ENCODE results near the gene NEDD9.

Gene NEDD9

GRCh38 chr6:11198663-11199603 is 33.5 kb downstream of the NEDD9 start:
- Mint-ChIP-seq H3K4me1 (ENCODE audit: low read depth) (peaks cover 45% of the 10 kb centered on the region), H3K27ac (peak overlapping the region; percentile 25), H3K4me3 (peak overlapping the region; percentile 27), H3K9me3 (ENCODE audit: low read depth) (no peaks in the 10 kb centered on the region), H3K36me3 (peaks cover 36% of the 10 kb centered on the region), H3K27me3 (no peaks in the 10 kb centered on the region)

GRCh38 chr6:11197850-11198249 is 34.6 kb downstream of the NEDD9 start:
- Mint-ChIP-seq H3K27ac (no peak overlapping the region), H3K36me3 (peaks cover 31% of the 10 kb centered on the region), H3K4me3 (no peak overlapping the region), H3K4me1 (ENCODE audit: low read depth) (peaks cover 36% of the 10 kb centered on the region), H3K9me3 (ENCODE audit: low read depth) (no peaks in the 10 kb centered on the region), H3K27me3 (no peaks in the 10 kb centered on the region)

GRCh38 chr6:11197175-11197536 is 35.3 kb downstream of the NEDD9 start:
- Mint-ChIP-seq H3K27me3 (no peaks in the 10 kb centered on the region), H3K36me3 (peaks cover 31% of the 10 kb centered on the region), H3K4me3 (no peak overlapping the region), H3K27ac (no peak overlapping the region), H3K9me3 (ENCODE audit: low read depth) (no peaks in the 10 kb centered on the region), H3K4me1 (ENCODE audit: low read depth) (peaks cover 33% of the 10 kb centered on the region)

GRCh38 chr6:11196511-11197174 is 35.8 kb downstream of the NEDD9 start:
- Mint-ChIP-seq H3K27ac (peak overlapping the region; percentile 28), H3K4me1 (ENCODE audit: low read depth) (peaks cover 28% of the 10 kb centered on the region), H3K4me3 (no peak overlapping the region), H3K9me3 (ENCODE audit: low read depth) (no peaks in the 10 kb centered on the region), H3K27me3 (no peaks in the 10 kb centered on the region), H3K36me3 (peaks cover 30% of the 10 kb centered on the region)

DNA sequence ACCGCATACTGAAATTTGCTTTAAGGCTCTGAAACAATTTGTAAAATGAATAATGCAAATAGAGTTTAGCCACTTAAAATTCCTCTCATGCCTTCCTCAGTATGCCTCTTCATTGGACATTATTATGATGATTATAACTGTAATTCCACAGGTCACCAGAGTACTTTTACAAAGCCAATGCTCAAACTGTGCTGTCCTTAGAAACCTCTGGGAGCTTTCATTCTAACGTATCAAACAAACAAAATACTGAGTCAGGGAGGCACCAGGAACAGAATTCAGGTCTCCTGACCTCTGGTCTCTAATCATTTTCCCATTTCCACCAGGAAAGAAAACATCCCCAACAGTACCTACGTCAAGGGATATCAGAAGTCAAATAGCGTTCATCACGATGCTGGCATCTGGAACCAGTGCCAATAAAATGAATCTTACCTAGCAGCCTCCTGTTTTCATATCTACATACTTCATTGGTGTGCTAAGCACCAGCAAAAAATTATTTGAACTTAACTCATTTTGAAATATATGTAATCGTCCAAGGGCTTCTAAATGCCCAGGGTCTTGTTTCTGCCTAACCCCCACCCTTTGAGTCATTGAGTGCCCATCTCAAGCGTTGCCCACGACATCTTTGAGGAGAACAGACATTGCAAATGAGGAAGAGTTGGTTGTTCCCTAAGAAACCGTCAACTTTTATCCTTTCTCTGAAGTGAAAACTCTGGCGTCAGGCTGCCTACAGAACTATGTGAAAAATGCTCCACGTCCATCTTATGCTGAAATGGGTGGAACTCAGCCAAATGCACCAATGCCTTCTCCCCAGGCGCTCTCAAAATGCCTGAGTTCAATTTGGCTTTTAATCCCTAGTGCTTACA is 37.9 kb downstream of the NEDD9 start:
- Mint-ChIP-seq H3K36me3 (peaks cover 25% of the 10 kb centered on the region), H3K9me3 (ENCODE audit: low read depth) (no peaks in the 10 kb centered on the region), H3K27ac (no peak overlapping the region), H3K4me1 (ENCODE audit: low read depth) (peaks cover 16% of the 10 kb centered on the region), H3K4me3 (no peak overlapping the region), H3K27me3 (no peaks in the 10 kb centered on the region)

DNA sequence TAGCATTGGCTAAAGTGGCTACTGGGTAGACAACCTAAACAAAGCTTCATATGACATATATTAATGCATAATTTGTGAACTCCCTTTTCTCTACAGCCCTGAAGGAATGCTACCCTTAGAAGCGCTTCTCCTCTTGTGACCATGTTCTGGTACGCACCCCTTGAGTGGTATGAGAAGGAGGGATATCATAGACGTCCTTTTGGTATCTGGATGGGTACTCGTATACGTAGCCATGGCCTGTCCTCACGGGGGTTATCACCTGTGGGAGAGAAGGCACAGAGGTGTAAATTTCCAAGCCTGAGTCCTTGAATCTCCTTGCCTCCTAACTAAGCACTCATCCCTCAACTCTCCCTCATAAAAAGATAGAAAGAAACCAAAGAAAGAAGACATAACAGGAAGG is 39.0 kb downstream of the NEDD9 start:
- no peak overlapping the region for H3K4me3 Mint-ChIP-seq
- H3K36me3 Mint-ChIP-seq, result peaks cover 22% of the 10 kb centered on the region
- H3K4me1 Mint-ChIP-seq (ENCODE audit: low read depth), result peaks cover 4% of the 10 kb centered on the region
- H3K9me3 Mint-ChIP-seq (ENCODE audit: low read depth), result no peaks in the 10 kb centered on the region
- H3K27ac Mint-ChIP-seq, result no peak overlapping the region
- no peaks in the 10 kb centered on the region for H3K27me3 Mint-ChIP-seq

- Mint-ChIP-seq H3K27me3 (no peaks in the 10 kb centered on the region), H3K4me3 (no peak overlapping the region), H3K4me1 (ENCODE audit: low read depth) (peaks cover 1% of the 10 kb centered on the region), H3K27ac (no peak overlapping the region), H3K36me3 (peaks cover 29% of the 10 kb centered on the region), H3K9me3 (ENCODE audit: low read depth) (no peaks in the 10 kb centered on the region)
Measured at GRCh38 chr6:11192167-11192566, 40.3 kb downstream of the NEDD9 start.

GRCh38 chr6:11190625-11191245 is 41.7 kb downstream of the NEDD9 start:
- Mint-ChIP-seq H3K27me3 (no peaks in the 10 kb centered on the region), H3K36me3 (peaks cover 34% of the 10 kb centered on the region), H3K4me3 (no peak overlapping the region), H3K27ac (no peak overlapping the region), H3K9me3 (ENCODE audit: low read depth) (no peaks in the 10 kb centered on the region), H3K4me1 (ENCODE audit: low read depth) (no peaks in the 10 kb centered on the region)

DNA sequence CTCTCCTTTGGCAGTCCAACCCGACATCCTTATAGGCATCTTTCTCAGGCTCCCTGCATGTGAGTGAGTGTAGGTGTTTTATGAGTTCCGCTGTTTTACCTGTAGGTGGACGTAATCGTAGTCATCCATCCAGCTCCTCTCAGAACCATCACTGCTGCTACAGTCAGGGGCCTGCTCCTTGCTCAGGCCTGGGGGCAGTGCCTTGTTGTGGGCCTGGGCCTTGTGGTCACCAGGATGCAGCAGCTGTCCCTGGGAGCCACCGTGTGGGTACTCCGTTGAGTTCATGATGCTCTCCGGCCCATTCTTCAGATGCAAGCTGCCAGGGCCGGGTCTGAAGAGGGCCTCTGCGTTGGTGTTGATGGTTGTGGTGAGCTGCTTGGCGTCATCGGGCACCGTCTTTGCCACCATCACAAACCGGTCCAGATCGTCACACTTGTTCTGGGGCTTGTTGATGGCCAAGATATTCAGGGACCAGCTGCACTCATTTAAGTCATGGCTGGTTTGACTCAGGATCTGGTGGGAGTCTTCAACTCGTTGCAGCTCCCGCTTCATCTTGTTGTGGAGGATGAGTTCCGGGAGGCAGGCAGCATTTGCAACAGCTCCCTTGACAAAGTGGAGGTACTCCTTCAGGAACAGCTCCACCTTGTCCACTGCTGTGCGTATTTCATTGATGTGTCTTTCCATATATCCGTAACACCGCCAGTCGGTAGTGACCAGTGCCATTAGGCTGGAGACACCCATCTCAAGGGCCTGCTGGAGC is 42.4 kb downstream of the NEDD9 start:
- H3K4me3 Mint-ChIP-seq, result no peak overlapping the region
- H3K9me3 Mint-ChIP-seq (ENCODE audit: low read depth), result peaks cover 4% of the 10 kb centered on the region
- H3K36me3 Mint-ChIP-seq, result peaks cover 38% of the 10 kb centered on the region
- no peak overlapping the region for H3K27ac Mint-ChIP-seq
- no peaks in the 10 kb centered on the region for H3K4me1 Mint-ChIP-seq (ENCODE audit: low read depth)
- no peaks in the 10 kb centered on the region for H3K27me3 Mint-ChIP-seq

DNA sequence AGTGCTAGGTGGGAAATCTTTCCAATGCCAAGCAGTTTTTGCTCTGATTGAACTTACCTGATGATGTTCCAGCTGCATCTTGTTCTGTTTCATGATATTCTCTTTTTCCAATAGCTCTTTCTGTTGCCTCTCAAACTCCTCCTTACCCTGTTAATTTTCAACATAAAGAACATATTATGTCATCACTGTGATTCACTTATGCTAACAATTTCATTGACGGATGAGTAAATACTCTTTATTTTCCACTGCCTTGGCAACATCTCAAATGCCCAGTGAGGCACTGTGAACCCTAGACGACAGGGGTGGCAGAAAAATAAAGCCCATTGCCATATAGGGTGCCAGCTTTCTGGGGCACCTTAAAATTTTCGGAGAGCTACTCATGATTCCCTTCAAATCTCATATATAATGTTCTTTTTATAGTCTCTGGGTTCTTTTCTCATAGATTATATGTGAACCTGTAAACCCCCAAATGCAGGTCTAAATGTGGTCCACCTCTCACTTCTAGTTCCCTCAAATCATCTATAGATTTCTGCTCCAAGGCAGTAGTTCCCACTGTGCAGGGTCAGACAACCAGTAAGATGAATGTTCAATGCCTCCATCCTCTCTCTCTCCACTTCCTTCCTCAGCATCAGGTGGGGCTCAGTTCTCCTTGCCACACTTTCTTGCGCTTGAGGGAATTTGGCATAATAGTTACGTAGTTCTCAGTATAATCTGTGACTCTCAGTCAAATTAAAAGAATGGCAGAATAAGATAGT is 44.1 kb downstream of the NEDD9 start:
- peaks cover 47% of the 10 kb centered on the region for H3K36me3 Mint-ChIP-seq

GRCh38 chr6:11187301-11187700 is 45.2 kb downstream of the NEDD9 start:
- H3K4me1 Mint-ChIP-seq (ENCODE audit: low read depth), result no peaks in the 10 kb centered on the region
- H3K36me3 Mint-ChIP-seq, result peaks cover 48% of the 10 kb centered on the region

More for the DNA sequence above, 44.1 kb downstream of the NEDD9 start:
- Mint-ChIP-seq H3K9me3 (ENCODE audit: low read depth) (peaks cover 8% of the 10 kb centered on the region), H3K4me3 (no peak overlapping the region), H3K4me1 (ENCODE audit: low read depth) (no peaks in the 10 kb centered on the region), H3K27me3 (no peaks in the 10 kb centered on the region), H3K27ac (peak overlapping the region; percentile 34)

DNA sequence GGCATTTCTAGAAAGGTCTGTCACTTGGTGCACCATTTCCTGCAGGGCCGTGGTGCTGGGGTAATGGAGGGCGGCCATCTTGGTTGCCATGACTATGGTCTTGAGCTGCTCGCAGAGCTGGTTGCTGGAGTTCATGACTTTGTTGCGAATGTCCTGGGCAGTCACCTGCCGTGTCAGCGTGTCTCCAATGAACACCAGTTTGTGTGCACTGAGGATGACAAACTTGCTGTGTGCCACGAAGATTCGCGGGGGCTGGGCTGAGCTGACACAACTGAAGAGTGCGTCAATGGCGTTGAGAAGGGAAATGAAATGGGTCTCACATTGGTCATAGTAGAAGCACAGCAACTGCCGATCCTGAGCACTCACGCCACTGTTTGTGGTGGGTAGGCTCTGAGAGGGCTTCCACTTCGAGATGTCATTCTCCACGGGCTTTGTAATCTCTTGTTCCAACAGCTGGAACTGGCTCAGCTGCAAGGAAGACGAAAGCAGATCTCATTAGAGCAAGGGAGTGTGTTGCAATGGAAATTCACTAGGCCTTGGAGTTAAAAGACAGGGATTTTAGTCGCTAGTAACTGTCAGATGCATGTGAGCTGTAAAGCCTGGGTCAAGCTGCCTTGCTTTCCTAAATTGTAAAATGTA is 47.1 kb downstream of the NEDD9 start:
- Mint-ChIP-seq H3K27ac (no peak overlapping the region), H3K4me3 (no peak overlapping the region), H3K9me3 (ENCODE audit: low read depth) (peaks cover 11% of the 10 kb centered on the region), H3K27me3 (no peaks in the 10 kb centered on the region), H3K4me1 (ENCODE audit: low read depth) (no peaks in the 10 kb centered on the region), H3K36me3 (peaks cover 47% of the 10 kb centered on the region)

More at GRCh38 chr6:11187301-11187700, 45.2 kb downstream of the NEDD9 start:
- Mint-ChIP-seq H3K27ac (no peak overlapping the region), H3K4me3 (no peak overlapping the region), H3K9me3 (ENCODE audit: low read depth) (peaks cover 8% of the 10 kb centered on the region), H3K27me3 (no peaks in the 10 kb centered on the region)

- Mint-ChIP-seq H3K27ac (no peak overlapping the region), H3K36me3 (peaks cover 47% of the 10 kb centered on the region), H3K9me3 (ENCODE audit: low read depth) (peaks cover 17% of the 10 kb centered on the region), H3K27me3 (no peaks in the 10 kb centered on the region), H3K4me1 (ENCODE audit: low read depth) (no peaks in the 10 kb centered on the region), H3K4me3 (no peak overlapping the region)
Measured at GRCh38 chr6:11183761-11184362, 48.6 kb downstream of the NEDD9 start.
